ENCODE results near the gene CD200. TPM values are rescaled to one million over a fixed set of nuclear protein-coding genes. Genes with fewer than 3 reads are reported as not detected.

CD200 gene
- total RNA-seq, 1 experiment from 2014 or later, result 46.8 TPM

- Mint-ChIP-seq H3K36me3 (peaks cover 21% of the 10 kb centered on the region), H3K4me3 (no peak overlapping the region), H3K27ac (0 out of 2 replicates have a peak overlapping the region, but pooled peaks have one; percentile 15), H3K9me3 (peaks cover 22% of the 10 kb centered on the region), H3K27me3 (ENCODE audit: low read depth) (no peaks in the 10 kb centered on the region), H3K4me1 (peaks cover 50% of the 10 kb centered on the region)
- CTCF ChIA-PET, result no interaction called here
- POLR2A ChIA-PET, result no interaction called here
- TF ChIP-seq SOX15 (CRISPR knock-in tag; IDR thresholded peaks at IDR 0.05) (no peak), TEAD1 (CRISPR knock-in tag; IDR thresholded peaks at IDR 0.05) (no peak), ZNF671 (CRISPR knock-in tag; IDR thresholded peaks at IDR 0.05) (no peak), ZBTB21 (CRISPR knock-in tag; IDR thresholded peaks at IDR 0.05; ENCODE audit: borderline replicate concordance) (no peak), ZNF416 (CRISPR knock-in tag; IDR thresholded peaks at IDR 0.05) (no peak)
- DNase-seq (ENCODE audit: low spot score), result no peak
- ATAC-seq, result no peak
These were observed 56.0 kb downstream of the CD200 start for GRCh38 chr3:112388972-112389371.

GRCh38 chr3:112389961-112390360 is 57.0 kb downstream of the CD200 start:
- Mint-ChIP-seq H3K4me1 (peaks cover 52% of the 10 kb centered on the region), H3K27me3 (ENCODE audit: low read depth) (no peaks in the 10 kb centered on the region), H3K36me3 (peaks cover 21% of the 10 kb centered on the region), H3K4me3 (no peak overlapping the region), H3K9me3 (peaks cover 22% of the 10 kb centered on the region), H3K27ac (peak overlapping the region; percentile 97)
- TF ChIP-seq ZNF138 (CRISPR knock-in tag; conservative IDR thresholded peaks at IDR 0.05), result no peak
- no peak for TF ChIP-seq ESRRA (CRISPR knock-in tag; IDR thresholded peaks at IDR 0.05; ENCODE audit: borderline replicate concordance)
- ATAC-seq (no peak), DNase-seq (ENCODE audit: low spot score) (no peak)
- CTCF ChIA-PET, result interaction anchor here (1.7 kb wide), 1 partner anchor 86 kb away, joined by 4 read pairs; no protein-coding TSS in a partner anchor
- POLR2A ChIA-PET, result interaction anchor here (1.0 kb wide), 1 partner anchor 10 kb away, joined by 3 read pairs; no protein-coding TSS in a partner anchor

DNA sequence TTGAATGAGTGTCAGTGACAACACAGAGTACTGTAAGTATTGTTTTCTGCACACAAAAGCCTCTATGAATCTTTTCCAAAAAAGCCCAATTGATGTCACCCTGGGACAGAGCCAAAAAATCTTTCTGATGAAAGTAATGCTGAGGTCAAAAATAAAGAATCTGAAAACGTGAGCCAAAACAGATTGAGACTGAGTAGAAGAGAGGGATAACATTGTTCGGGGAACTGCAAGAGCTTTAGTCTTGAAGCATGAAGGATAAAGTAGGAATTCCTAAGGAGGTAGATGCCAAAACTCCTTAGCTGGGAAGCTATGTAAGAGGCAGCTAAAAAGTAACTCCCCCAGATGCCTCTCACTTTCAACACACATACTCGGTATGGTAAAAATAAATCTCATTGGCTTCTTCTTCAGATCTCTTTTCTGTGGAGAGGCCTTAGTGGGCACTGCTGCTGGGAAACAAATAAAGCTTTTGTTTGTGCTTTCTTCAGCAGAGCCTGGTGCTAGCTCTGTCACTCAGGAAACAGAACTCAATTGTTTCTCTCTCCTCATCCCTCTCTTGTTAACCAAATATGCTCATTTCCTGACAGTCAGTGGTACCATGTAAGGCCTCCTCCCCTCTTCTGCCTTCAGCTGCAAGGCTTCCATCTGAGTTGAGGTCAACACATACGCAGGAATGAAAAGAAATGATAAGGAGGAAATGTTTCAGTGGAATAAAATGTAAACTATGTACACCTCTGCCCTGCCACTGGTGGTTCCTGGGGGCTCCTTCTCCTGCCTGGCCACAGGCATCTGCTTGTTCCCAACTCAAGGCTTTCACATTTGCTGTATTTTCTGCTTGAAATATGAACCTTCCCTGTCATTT is 58.1 kb downstream of the CD200 start:
- CTCF ChIA-PET, result interaction anchor here (0.6 to 2.0 kb wide), 11 partner anchors 9 to 280 kb away, joined by 3 to 8 read pairs (median 4); partner anchors contain the start of genes CD200 and SLC9C1
- Mint-ChIP-seq H3K27ac (peak overlapping the region; percentile 98), H3K36me3 (peaks cover 22% of the 10 kb centered on the region), H3K4me3 (no peak overlapping the region), H3K4me1 (peaks cover 54% of the 10 kb centered on the region), H3K27me3 (ENCODE audit: low read depth) (no peaks in the 10 kb centered on the region), H3K9me3 (peaks cover 20% of the 10 kb centered on the region)
- ATAC-seq (peak; percentile 98), DNase-seq (ENCODE audit: low spot score) (no peak)
- POLR2A ChIA-PET, result interaction anchor here (0.5 to 1.3 kb wide), 4 partner anchors 9 to 171 kb away, joined by 3 to 5 read pairs (median 4); partner anchors contain the start of genes ATG3 and SLC35A5
- TF ChIP-seq TEAD1 (CRISPR knock-in tag; IDR thresholded peaks at IDR 0.05), result peak; percentile 68; the same call in 1 of the 2 replicates
- peak; percentile 72; the same call in 1 of the 2 replicates for TF ChIP-seq ETV6 (CRISPR knock-in tag; IDR thresholded peaks at IDR 0.05)
- peak; percentile 76; the same call in 1 of the 2 replicates for TF ChIP-seq AFF4 (CRISPR knock-in tag; IDR thresholded peaks at IDR 0.05; ENCODE audit: borderline replicate concordance)
- peak; percentile 45; the same call in 1 of the 2 replicates for TF ChIP-seq FOXP4 (CRISPR knock-in tag; IDR thresholded peaks at IDR 0.05)
- no peak for TF ChIP-seq JUN (CRISPR knock-in tag; IDR thresholded peaks at IDR 0.05)
- TF ChIP-seq, protein P1, sequence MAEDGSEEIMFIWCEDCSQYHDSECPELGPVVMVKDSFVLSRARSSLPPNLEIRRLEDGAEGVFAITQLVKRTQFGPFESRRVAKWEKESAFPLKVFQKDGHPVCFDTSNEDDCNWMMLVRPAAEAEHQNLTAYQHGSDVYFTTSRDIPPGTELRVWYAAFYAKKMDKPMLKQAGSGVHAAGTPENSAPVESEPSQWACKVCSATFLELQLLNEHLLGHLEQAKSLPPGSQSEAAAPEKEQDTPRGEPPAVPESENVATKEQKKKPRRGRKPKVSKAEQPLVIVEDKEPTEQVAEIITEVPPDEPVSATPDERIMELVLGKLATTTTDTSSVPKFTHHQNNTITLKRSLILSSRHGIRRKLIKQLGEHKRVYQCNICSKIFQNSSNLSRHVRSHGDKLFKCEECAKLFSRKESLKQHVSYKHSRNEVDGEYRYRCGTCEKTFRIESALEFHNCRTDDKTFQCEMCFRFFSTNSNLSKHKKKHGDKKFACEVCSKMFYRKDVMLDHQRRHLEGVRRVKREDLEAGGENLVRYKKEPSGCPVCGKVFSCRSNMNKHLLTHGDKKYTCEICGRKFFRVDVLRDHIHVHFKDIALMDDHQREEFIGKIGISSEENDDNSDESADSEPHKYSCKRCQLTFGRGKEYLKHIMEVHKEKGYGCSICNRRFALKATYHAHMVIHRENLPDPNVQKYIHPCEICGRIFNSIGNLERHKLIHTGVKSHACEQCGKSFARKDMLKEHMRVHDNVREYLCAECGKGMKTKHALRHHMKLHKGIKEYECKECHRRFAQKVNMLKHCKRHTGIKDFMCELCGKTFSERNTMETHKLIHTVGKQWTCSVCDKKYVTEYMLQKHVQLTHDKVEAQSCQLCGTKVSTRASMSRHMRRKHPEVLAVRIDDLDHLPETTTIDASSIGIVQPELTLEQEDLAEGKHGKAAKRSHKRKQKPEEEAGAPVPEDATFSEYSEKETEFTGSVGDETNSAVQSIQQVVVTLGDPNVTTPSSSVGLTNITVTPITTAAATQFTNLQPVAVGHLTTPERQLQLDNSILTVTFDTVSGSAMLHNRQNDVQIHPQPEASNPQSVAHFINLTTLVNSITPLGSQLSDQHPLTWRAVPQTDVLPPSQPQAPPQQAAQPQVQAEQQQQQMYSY (CRISPR knock-in tag; IDR thresholded peaks at IDR 0.05), result no peak
- TF ChIP-seq ZNF263 (CRISPR knock-in tag; IDR thresholded peaks at IDR 0.05; ENCODE audit: low read depth), result no peak
- TF ChIP-seq FOXK1 (CRISPR knock-in tag; IDR thresholded peaks at IDR 0.05), result peak; percentile 44; the same call in 1 of the 2 replicates
- no peak for TF ChIP-seq ZNF671 (CRISPR knock-in tag; IDR thresholded peaks at IDR 0.05)
- TF ChIP-seq SP1 (CRISPR knock-in tag; conservative IDR thresholded peaks at IDR 0.05), result peak; percentile 55; the same call in 1 of the 2 replicates

Measured in WTC11 (cell line).